Ascending aorta (tissue), 2 donors: ENCODE data around the gene ARHGAP25. TPM values are rescaled to one million over a fixed set of nuclear protein-coding genes. Genes with fewer than 3 reads are reported as not detected.

Experiments used
- DNase-seq, 2 donors: peaks; one replicate each; pipeline ENCODE4 v3.0.0-alpha.2; 2019; ENCODE audit warnings: low spot score in 2 of 2
- H3K27ac ChIP-seq, 2 donors: fragments of 200-600 bp; sonication (generic); one replicate each; pipeline ENCODE4 v1.5.1; 2016 to 2017; ENCODE audit warnings: mild to moderate bottlenecking in 1 of 2
- H3K27me3 ChIP-seq: fragments of 200-600 bp; sonication (generic); one replicate; pipeline ENCODE4 v1.5.1; 2017
- H3K36me3 ChIP-seq, 2 donors: fragments of 200-600 bp; sonication (generic); one replicate each; pipeline ENCODE4 v1.5.1; 2016
- H3K4me1 ChIP-seq, 2 donors: fragments of 200-600 bp; sonication (generic); one replicate each; pipeline ENCODE4 v1.5.1; 2016 to 2017; ENCODE audit warnings: mild to moderate bottlenecking in 1 of 2
- H3K4me3 ChIP-seq, 2 donors: fragments of 200-600 bp; sonication (generic); one replicate each; pipeline ENCODE4 v1.5.1; 2016 to 2017; ENCODE audit warnings: mild to moderate bottlenecking in 1 of 2
- H3K9me3 ChIP-seq, 2 donors: fragments of 200-600 bp; sonication (generic); one replicate each; pipeline ENCODE4 v1.5.1; 2016
- intact Hi-C: fragments of 100-400 bp; cut with DNase I; formaldehyde crosslinking; loops from one replicate; pipeline ENCODE4 v1.15.1; 2023
- total RNA-seq: library from RNA; depleted of rRNA; stranded (reverse); fragments of >200 nt; gene quantifications from one replicate; pipeline ENCODE4 v1.1.0, GENCODE V29; 2016
- TF ChIP-seq, protein P1 (sequence below), 3 experiments: fragments of 200-600 bp in 2 of 3; fragments of 450-650 bp in 1 of 3; sonication (generic) in 2 of 3; IDR thresholded peaks; one replicate each; pipeline ENCODE4 v1.5.1; 2016 to 2019; ENCODE audit warnings: antibody characterized with exemption in 3 of 3, mild to moderate bottlenecking in 1 of 3, moderate library complexity in 1 of 3

ARHGAP25 gene
- total RNA-seq, 1 donor from 2014 or later, result 8.3 TPM

- Histone ChIP-seq H3K27ac (no peak overlapping the region), H3K27me3 (no peaks in the 10 kb centered on the region), H3K36me3 (no peaks in the 10 kb centered on the region), H3K4me1 (peaks cover 0 to 16% of the 10 kb centered on the region in 2 donors), H3K4me3 (no peak overlapping the region), H3K9me3 (no peaks in the 10 kb centered on the region)
- intact Hi-C loops, result no loop called here
- no peak for DNase-seq
- TF ChIP-seq, protein P1, sequence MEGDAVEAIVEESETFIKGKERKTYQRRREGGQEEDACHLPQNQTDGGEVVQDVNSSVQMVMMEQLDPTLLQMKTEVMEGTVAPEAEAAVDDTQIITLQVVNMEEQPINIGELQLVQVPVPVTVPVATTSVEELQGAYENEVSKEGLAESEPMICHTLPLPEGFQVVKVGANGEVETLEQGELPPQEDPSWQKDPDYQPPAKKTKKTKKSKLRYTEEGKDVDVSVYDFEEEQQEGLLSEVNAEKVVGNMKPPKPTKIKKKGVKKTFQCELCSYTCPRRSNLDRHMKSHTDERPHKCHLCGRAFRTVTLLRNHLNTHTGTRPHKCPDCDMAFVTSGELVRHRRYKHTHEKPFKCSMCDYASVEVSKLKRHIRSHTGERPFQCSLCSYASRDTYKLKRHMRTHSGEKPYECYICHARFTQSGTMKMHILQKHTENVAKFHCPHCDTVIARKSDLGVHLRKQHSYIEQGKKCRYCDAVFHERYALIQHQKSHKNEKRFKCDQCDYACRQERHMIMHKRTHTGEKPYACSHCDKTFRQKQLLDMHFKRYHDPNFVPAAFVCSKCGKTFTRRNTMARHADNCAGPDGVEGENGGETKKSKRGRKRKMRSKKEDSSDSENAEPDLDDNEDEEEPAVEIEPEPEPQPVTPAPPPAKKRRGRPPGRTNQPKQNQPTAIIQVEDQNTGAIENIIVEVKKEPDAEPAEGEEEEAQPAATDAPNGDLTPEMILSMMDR (IDR thresholded peaks at IDR 0.05), result no peak
Measured at GRCh38 chr2:68764041-68764805, 29.6 kb downstream of the ARHGAP25 start.

- no peak overlapping the region for H3K27ac ChIP-seq
- no peak for DNase-seq
- intact Hi-C loops, result no loop called here
- H3K36me3 ChIP-seq, result no peaks in the 10 kb centered on the region
- no peaks in the 10 kb centered on the region for H3K9me3 ChIP-seq
- H3K4me1 ChIP-seq, result peaks cover 0 to 16% of the 10 kb centered on the region in 2 donors
- no peaks in the 10 kb centered on the region for H3K27me3 ChIP-seq
- H3K4me3 ChIP-seq, result no peak overlapping the region
- TF ChIP-seq, protein P1 (IDR thresholded peaks at IDR 0.05), result no peak
Measured at GRCh38 chr2:68764806-68765311, 30.2 kb downstream of the ARHGAP25 start.

DNA sequence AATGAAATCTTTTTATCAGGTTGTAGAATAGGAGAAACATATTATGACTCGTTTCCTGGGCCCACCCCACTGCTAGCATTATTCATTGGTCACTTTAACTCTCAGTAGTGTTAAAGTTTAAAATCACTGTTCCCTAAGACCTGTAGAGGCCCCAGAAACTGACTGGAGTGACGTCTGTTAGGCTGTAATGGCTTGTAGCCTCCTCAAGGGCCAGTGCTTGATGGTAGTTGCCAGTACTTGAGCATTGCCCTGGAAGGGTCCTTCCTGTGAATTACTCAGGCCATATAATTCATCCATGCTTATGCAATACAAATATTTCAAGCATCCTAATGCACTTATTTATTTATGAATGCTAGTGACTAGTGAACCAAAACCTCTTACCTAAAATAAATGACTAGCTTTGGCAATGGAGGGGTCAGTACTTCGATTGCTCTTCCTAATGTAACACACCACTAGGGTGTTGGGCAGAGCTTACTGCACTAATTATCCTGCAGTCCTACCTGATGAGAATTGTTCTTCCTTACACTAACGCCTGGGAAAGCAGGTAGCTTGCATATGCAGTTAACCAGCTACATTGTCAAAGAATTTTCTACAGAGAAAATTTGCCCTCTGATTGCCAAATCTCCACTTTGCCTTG, 31.2 kb downstream of the ARHGAP25 start:
- H3K27me3 ChIP-seq, result no peaks in the 10 kb centered on the region
- no peak overlapping the region for H3K4me3 ChIP-seq
- DNase-seq, result no peak
- H3K4me1 ChIP-seq, result peaks cover under 1 to 17% of the 10 kb centered on the region in 2 donors
- intact Hi-C loops, result no loop called here
- no peaks in the 10 kb centered on the region for H3K9me3 ChIP-seq
- no peaks in the 10 kb centered on the region for H3K36me3 ChIP-seq
- TF ChIP-seq, protein P1 (IDR thresholded peaks at IDR 0.05), result no peak
- no peak overlapping the region for H3K27ac ChIP-seq

- no peak overlapping the region for H3K4me3 ChIP-seq
- peaks cover 6 to 22% of the 10 kb centered on the region in 2 donors for H3K4me1 ChIP-seq
- DNase-seq, result peak in 1 of 2 donors; percentile 40
- H3K36me3 ChIP-seq, result no peaks in the 10 kb centered on the region
- intact Hi-C loops, result no loop called here
- no peak overlapping the region for H3K27ac ChIP-seq
- H3K27me3 ChIP-seq, result no peaks in the 10 kb centered on the region
- TF ChIP-seq, protein P1 (IDR thresholded peaks at IDR 0.05), result no peak
- H3K9me3 ChIP-seq, result no peaks in the 10 kb centered on the region
Measured at GRCh38 chr2:68766376-68766845, 31.8 kb downstream of the ARHGAP25 start.

DNA sequence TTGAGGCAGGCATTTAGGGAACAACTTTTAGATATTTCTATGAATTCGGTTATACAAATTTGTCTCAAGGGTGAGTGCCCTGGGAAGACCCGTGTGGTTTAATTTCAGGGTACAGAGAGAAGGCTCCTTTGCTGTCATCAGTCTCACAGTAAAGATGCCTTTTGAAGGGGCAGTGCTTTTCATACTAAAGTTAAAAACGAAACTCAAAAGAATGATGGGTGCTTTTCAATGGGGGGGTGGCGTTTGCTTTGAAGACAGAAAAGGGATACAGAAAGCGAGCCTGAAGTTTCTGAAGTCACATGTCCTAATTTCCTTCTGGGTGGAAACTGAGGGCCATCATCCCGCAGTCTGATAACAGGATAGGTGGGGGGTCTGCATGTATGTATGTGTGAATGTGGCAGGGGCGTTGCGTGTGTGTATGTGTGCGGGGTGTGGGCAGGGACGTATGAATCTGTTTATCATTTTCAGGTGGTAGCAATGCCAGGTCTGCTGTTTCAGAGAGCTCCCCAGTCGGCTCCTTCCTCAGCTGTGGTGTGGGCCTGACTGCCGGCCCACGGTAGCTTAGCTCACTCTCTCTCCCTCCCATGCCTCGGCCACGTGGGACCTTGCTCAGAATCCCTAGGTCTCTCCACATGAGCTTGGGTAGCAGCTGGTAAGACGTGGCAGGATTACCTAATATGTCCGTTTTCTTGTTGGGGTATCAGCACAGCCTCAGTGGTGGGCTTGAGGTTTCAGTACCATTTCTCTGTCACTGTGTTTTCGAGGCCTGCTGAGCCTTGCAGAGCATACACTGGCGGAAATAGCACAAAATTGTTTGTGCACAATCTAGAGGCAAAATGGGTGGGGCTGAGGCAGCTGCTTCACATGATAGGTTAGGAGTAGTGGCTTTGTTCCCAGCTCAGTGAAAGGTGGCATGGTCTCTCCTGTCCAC, 32.7 kb downstream of the ARHGAP25 start:
- H3K4me3 ChIP-seq, result no peak overlapping the region
- no peaks in the 10 kb centered on the region for H3K36me3 ChIP-seq
- DNase-seq, result no peak
- no peaks in the 10 kb centered on the region for H3K27me3 ChIP-seq
- H3K27ac ChIP-seq, result no peak overlapping the region
- no peaks in the 10 kb centered on the region for H3K9me3 ChIP-seq
- peaks cover 9 to 28% of the 10 kb centered on the region in 2 donors for H3K4me1 ChIP-seq
- intact Hi-C loops, result no loop called here
- TF ChIP-seq, protein P1 (IDR thresholded peaks at IDR 0.05), result no peak
